ENCODE data around the gene FCER1G. TPM values are rescaled to one million over a fixed set of nuclear protein-coding genes. Genes with fewer than 3 reads are reported as not detected.

The FCER1G gene
- total RNA-seq, 4 donors from 2014 or later = 6.4 to 74.6 (median 52.0) TPM

DNA sequence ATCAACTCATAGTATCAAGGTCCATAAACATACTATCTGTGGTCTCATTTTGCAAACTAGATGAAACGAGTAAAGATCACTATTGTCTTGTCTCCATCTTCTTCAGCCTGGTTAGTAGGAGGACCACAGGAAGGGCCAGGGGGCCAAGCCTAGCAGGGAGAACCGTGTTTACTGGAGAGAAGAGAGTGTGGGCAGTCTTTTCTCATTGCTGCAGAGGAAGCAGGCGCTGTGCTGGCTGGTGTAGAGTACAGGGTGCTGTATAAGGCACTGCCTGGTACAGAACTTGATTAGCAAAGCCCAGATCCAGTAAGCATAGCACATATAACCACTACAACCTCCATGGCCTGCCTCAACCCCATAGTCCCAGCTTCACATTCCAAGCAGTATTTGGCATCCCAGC lies 27.8 kb upstream of the FCER1G start:
- Histone ChIP-seq H3K36me3 (peaks cover 0 to 16% of the 10 kb centered on the region in 2 donors), H3K27ac (no peak overlapping the region), H3K4me3 (no peak overlapping the region), H3K27me3 (peaks cover 4% of the 10 kb centered on the region), H3K9me3 (no peaks in the 10 kb centered on the region), H3K4me1 (peaks cover 0 to 19% (median 0%) of the 10 kb centered on the region in 3 donors)
- 66 to 76% methylated on average over 2 to 3 of the region's 3 CpGs for WGBS, 2 donors (ENCODE audit: low coverage in 1 of 2)
- TF ChIP-seq POLR2AphosphoS5 (IDR thresholded peaks at IDR 0.05) (no peak), POLR2A (IDR thresholded peaks at IDR 0.05) (no peak), EP300 (IDR thresholded peaks at IDR 0.05) (no peak)
- TF ChIP-seq, protein P1, sequence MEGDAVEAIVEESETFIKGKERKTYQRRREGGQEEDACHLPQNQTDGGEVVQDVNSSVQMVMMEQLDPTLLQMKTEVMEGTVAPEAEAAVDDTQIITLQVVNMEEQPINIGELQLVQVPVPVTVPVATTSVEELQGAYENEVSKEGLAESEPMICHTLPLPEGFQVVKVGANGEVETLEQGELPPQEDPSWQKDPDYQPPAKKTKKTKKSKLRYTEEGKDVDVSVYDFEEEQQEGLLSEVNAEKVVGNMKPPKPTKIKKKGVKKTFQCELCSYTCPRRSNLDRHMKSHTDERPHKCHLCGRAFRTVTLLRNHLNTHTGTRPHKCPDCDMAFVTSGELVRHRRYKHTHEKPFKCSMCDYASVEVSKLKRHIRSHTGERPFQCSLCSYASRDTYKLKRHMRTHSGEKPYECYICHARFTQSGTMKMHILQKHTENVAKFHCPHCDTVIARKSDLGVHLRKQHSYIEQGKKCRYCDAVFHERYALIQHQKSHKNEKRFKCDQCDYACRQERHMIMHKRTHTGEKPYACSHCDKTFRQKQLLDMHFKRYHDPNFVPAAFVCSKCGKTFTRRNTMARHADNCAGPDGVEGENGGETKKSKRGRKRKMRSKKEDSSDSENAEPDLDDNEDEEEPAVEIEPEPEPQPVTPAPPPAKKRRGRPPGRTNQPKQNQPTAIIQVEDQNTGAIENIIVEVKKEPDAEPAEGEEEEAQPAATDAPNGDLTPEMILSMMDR (IDR thresholded peaks at IDR 0.05) = no peak
- ATAC-seq = no peak

DNA sequence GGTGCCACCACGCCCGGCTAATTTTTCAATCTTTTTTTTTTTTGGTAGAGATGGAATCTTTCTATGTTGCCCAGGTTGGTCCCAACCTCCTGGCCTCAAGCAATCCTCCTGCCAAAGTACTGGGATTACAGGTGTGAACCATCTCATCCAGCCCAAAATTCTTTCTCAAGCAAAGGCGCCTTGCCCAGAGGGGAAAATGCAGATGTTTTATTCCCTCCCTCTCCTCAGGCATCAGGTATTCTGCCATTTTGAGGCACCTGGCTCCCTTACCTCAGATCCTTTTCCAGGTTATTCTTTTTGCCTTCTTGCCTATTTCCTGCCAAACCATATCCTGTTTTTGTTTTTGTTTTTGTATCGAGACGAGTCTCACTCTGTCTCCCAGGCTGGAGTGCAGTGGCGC lies 26.7 kb upstream of the FCER1G start:
- Histone ChIP-seq H3K27me3 (peaks cover 4% of the 10 kb centered on the region), H3K9me3 (no peaks in the 10 kb centered on the region), H3K4me1 (peaks cover 0 to 30% (median 5%) of the 10 kb centered on the region in 3 donors), H3K36me3 (peaks cover 0 to 16% of the 10 kb centered on the region in 2 donors), H3K27ac (no peak overlapping the region), H3K4me3 (no peak overlapping the region)
- WGBS, 2 donors (ENCODE audit: low coverage in 1 of 2) = 83% methylated on average over 6 of the region's 6 CpGs; no CpG with 5 or more reads in 1 of the 2 donors
- TF ChIP-seq, protein P1 (IDR thresholded peaks at IDR 0.05) = no peak
- TF ChIP-seq POLR2AphosphoS5 (IDR thresholded peaks at IDR 0.05) (no peak), EP300 (IDR thresholded peaks at IDR 0.05) (no peak), POLR2A (IDR thresholded peaks at IDR 0.05) (no peak)
- ATAC-seq = no peak

DNA sequence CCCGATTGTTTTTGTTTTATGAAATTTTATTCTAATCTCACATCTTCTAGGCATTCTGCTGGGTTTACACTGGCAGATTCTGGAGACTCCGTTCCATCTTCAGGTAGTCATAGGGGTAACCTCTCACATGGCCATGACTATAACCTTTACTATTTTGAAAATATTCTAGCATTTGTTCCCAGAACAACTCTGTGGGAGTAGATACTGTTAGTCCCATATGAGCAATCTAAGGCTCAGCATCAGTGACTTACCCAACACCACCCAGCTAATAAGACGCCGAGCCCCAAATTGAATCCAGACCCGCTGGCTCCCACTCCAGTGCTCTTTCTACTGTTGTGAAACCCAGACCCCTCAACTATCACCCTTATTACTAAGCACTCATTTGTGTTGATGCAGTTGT lies 26.1 kb upstream of the FCER1G start:
- H3K4me3 ChIP-seq = no peak overlapping the region
- peaks cover 4% of the 10 kb centered on the region for H3K27me3 ChIP-seq
- TF ChIP-seq POLR2AphosphoS5 (IDR thresholded peaks at IDR 0.05) (no peak), EP300 (IDR thresholded peaks at IDR 0.05) (no peak), POLR2A (IDR thresholded peaks at IDR 0.05) (no peak)
- TF ChIP-seq, protein P1 (IDR thresholded peaks at IDR 0.05) = no peak
- H3K9me3 ChIP-seq = no peaks in the 10 kb centered on the region
- 78 to 88% methylated on average over 4 to 5 of the region's 5 CpGs for WGBS, 2 donors (ENCODE audit: low coverage in 1 of 2)
- no peak overlapping the region for H3K27ac ChIP-seq
- H3K36me3 ChIP-seq = peaks cover 0 to 16% of the 10 kb centered on the region in 2 donors
- H3K4me1 ChIP-seq = peaks cover 0 to 36% (median 5%) of the 10 kb centered on the region in 3 donors
- ATAC-seq = no peak

DNA sequence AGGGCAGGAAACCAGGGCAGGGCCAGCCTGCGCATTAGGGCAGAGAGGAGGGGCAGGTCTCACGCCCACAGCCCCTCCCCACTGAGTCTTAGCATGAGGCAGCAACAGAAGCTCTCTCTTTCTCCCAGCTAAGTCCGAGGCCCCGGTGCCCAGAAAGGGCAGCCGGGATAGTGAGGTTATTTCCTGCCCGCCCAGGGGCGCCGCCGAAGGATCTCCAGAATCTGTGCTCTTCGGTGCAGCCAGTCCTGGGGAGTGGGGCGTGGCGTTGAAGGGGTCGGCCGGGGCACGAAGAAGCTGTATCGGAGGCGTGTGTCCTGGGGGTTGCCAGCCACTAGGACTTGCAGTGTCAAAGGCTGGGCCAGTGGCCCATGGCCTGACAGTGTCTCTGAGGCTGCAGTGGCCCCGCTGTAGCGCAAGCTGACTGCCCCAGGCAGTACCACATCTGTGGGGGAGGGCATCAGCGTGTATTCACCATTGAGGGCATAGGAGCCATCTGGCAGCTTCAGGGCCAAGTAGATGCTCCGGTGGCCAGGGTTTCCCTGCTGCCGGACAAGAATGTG lies 24.1 kb upstream of the FCER1G start:
- ATAC-seq = no peak
- no peak overlapping the region for H3K4me3 ChIP-seq
- H3K36me3 ChIP-seq = peaks cover 0 to 19% of the 10 kb centered on the region in 2 donors
- TF ChIP-seq POLR2AphosphoS5 (IDR thresholded peaks at IDR 0.05) (no peak), EP300 (IDR thresholded peaks at IDR 0.05) (no peak), POLR2A (IDR thresholded peaks at IDR 0.05) (no peak)
- TF ChIP-seq, protein P1 (IDR thresholded peaks at IDR 0.05) = no peak
- H3K4me1 ChIP-seq = peaks cover 0 to 42% (median 5%) of the 10 kb centered on the region in 3 donors
- no peak overlapping the region for H3K27ac ChIP-seq
- H3K9me3 ChIP-seq = no peaks in the 10 kb centered on the region
- H3K27me3 ChIP-seq = peaks cover 4% of the 10 kb centered on the region
- WGBS, 2 donors (ENCODE audit: low coverage in 1 of 2) = 77% methylated on average over 4 of the region's 22 CpGs; no CpG with 5 or more reads in 1 of the 2 donors

DNA sequence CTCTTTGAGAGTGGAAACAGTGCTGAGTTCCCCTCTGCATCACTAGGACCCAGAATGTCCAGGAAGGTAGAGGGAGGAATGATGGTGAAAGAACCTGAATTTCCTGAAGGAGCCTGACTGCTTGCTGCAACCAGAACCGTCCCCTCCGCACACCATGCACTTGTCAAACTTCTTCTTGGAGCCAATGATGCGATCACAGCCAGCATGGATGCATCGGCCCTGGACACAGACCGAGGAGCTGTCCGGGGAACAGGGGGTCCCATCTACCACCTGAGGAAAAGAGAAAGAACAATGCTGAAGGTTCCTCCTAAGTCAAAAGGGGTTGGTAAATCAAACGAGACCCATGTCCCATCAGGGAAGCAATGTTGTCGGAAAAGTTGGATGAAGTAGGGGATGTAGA lies 23.1 kb upstream of the FCER1G start:
- TF ChIP-seq EP300 (IDR thresholded peaks at IDR 0.05) (no peak), POLR2AphosphoS5 (IDR thresholded peaks at IDR 0.05) (no peak), POLR2A (IDR thresholded peaks at IDR 0.05) (no peak)
- TF ChIP-seq, protein P1 (IDR thresholded peaks at IDR 0.05) = no peak
- WGBS, 2 donors (ENCODE audit: low coverage in 1 of 2) = 48 to 70% methylated on average over 5 to 7 of the region's 8 CpGs
- peaks cover 4% of the 10 kb centered on the region for H3K27me3 ChIP-seq
- ATAC-seq = no peak
- H3K9me3 ChIP-seq = no peaks in the 10 kb centered on the region
- H3K4me1 ChIP-seq = peaks cover 0 to 51% (median 11%) of the 10 kb centered on the region in 3 donors
- H3K4me3 ChIP-seq = no peak overlapping the region
- H3K27ac ChIP-seq = no peak overlapping the region
- H3K36me3 ChIP-seq = peaks cover 0 to 19% of the 10 kb centered on the region in 2 donors
